Hepatocyte (in vitro differentiated cells): Measurements from ENCODE around the gene ITM2C.

Source experiments
- CTCF ChIP-seq: fragments of 200-600 bp; sonication (generic); IDR thresholded peaks from 2 replicates; pipeline ENCODE4 v1.5.1; 2016; ENCODE audit warnings: antibody characterized with exemption, mild to moderate bottlenecking; ENCODE audit not compliant: poor library complexity
- EZH2phosphoT487 ChIP-seq: fragments of 200-600 bp; sonication (generic); IDR thresholded peaks from one replicate; pipeline ENCODE4 v1.6.1; 2018; ENCODE audit warnings: antibody characterized with exemption, mild to moderate bottlenecking, low read depth, moderate library complexity; ENCODE audit not compliant: unreplicated experiment, severe bottlenecking

- TF ChIP-seq CTCF (no peak), EZH2phosphoT487 (no peak)
Measured at GRCh38 chr2:230905448-230906421, 41.0 kb downstream of the ITM2C start.
